ENCODE results near the gene SURF1. TPM values are rescaled to one million over a fixed set of nuclear protein-coding genes. Genes with fewer than 3 reads are reported as not detected.

The SURF1 gene
- total RNA-seq, 1 donor from 2014 or later: 33.0 TPM

DNA sequence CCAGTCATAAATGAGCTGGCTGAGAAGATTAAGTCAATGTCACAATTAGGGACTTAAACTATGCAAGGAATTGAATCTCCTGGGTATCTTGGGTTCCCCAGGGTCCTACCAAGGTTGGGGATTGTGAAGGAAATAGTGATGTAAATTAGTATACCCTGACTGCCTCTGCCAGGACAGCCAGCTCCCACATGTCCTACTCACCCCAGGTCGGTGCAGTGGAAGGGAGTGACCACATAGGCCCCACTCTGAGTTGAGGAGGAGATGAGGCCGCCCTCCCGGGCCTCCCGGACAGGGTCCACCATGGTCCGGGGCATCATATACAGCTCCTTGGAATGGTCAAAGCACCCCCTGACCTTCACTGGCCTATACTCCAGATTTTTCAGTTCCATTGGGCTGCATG, 2.7 kb downstream of the SURF1 start:
- Mint-ChIP-seq H3K4me1 (ENCODE audit: low read depth) (peaks cover 38% of the 10 kb centered on the region), H3K36me3 (ENCODE audit: low read depth) (peaks cover 60% of the 10 kb centered on the region), H3K4me3 (ENCODE audit: low read depth) (no peak overlapping the region), H3K27me3 (ENCODE audit: low read depth) (no peaks in the 10 kb centered on the region), H3K9me3 (no peaks in the 10 kb centered on the region), H3K27ac (peak overlapping the region; percentile 24)
- no peak for DNase-seq (ENCODE audit: low spot score)
- intact Hi-C loops (cut with micrococcal nuclease): no loop called here

- Mint-ChIP-seq H3K4me1 (ENCODE audit: low read depth) (peaks cover 32% of the 10 kb centered on the region), H3K27me3 (ENCODE audit: low read depth) (no peaks in the 10 kb centered on the region), H3K36me3 (ENCODE audit: low read depth) (peaks cover 60% of the 10 kb centered on the region), H3K27ac (no peak overlapping the region), H3K4me3 (ENCODE audit: low read depth) (peak overlapping the region; percentile 14), H3K9me3 (no peaks in the 10 kb centered on the region)
- DNase-seq (ENCODE audit: low spot score): no peak
- intact Hi-C loops (cut with micrococcal nuclease): no loop called here
Observed at GRCh38 chr9:133352635-133353340, 3.5 kb downstream of the SURF1 start.

- Mint-ChIP-seq H3K36me3 (ENCODE audit: low read depth) (peaks cover 58% of the 10 kb centered on the region), H3K9me3 (no peaks in the 10 kb centered on the region), H3K4me1 (ENCODE audit: low read depth) (peaks cover 26% of the 10 kb centered on the region), H3K27me3 (ENCODE audit: low read depth) (no peaks in the 10 kb centered on the region), H3K27ac (no peak overlapping the region), H3K4me3 (ENCODE audit: low read depth) (no peak overlapping the region)
- intact Hi-C loops (cut with micrococcal nuclease): no loop called here
- DNase-seq (ENCODE audit: low spot score): no peak
Observed at GRCh38 chr9:133351908-133352634, 4.2 kb downstream of the SURF1 start.

DNA sequence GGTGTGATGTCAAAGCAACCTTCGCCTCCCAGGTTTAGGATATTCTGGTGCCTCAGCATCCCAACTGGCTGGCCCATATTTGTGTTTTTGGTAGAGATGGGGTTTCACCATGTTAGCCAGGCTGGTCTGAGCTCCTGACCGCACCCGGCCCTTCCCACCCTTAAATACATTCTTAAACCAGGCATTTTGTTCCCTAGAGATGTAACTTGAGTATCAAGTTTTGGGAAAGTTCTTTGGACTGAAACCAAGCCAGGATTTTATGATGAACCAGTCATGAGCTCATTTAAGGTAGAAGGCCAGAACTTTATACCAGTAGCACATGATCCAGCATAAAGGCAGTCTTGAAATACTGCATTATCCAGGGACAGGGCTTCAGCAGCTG, 4.8 kb downstream of the SURF1 start:
- peaks cover 64% of the 10 kb centered on the region for H3K36me3 Mint-ChIP-seq (ENCODE audit: low read depth)
- H3K4me3 Mint-ChIP-seq (ENCODE audit: low read depth): peak overlapping the region; percentile 2
- intact Hi-C loops (cut with micrococcal nuclease): no loop called here

GRCh38 chr9:133349965-133350616, 6.2 kb downstream of the SURF1 start:
- H3K4me3 Mint-ChIP-seq (ENCODE audit: low read depth): peak overlapping the region; percentile 98
- intact Hi-C loops (cut with micrococcal nuclease): loop anchor here (5.0 kb wide), 1 partner anchor 67 kb away; the partner anchor contains the start of gene REXO4

More for the DNA sequence above, 4.8 kb downstream of the SURF1 start:
- H3K27me3 Mint-ChIP-seq (ENCODE audit: low read depth): no peaks in the 10 kb centered on the region
- H3K9me3 Mint-ChIP-seq: no peaks in the 10 kb centered on the region
- no peak overlapping the region for H3K27ac Mint-ChIP-seq
- H3K4me1 Mint-ChIP-seq (ENCODE audit: low read depth): peaks cover 32% of the 10 kb centered on the region
- DNase-seq (ENCODE audit: low spot score): no peak

DNA sequence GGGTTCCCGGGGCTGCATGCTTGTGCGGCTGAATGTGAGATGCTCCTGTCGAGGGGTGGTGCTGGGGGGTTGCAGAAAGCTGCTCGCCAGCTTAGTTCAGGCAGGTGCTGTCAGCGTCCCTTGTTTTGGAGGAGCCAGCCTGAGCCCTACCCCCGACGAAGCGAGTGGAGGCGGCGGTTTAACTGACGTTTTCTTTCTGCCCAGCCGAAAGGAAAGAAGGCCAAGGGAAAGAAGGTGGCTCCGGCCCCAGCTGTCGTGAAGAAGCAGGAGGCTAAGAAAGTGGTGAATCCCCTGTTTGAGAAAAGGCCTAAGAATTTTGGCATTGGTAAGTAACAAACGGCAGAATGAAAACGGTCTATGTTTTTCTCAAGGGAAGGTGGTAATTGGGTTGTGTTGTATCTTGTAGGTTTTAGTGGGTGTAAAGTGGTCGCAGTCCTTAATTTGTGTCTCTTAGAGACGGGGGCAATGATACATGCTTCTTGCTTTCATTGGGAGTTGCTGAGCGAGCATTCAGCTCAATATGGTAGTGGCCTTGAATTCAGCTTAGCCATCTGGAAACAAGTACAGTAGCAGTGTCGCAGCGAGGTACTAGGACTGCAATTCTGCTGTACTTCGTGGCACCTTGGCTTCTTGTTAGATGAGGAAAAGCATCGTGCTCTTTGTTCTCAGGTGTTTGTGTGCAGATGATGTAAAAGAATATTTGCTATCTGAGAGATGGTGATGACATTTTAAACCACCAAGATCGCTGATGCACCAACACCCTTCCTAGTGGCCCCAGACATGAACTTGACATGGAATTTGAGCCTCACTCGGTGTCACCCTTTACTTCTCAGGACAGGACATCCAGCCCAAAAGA, 7.3 kb downstream of the SURF1 start:
- intact Hi-C loops (cut with micrococcal nuclease): loop anchor here (1.0 to 5.0 kb wide), 5 partner anchors 7 to 68 kb away; partner anchors contain the start of genes REXO4, STKLD1, SURF1 and SURF2
- no peak for DNase-seq (ENCODE audit: low spot score)
- Mint-ChIP-seq H3K27ac (peak overlapping the region; percentile 96), H3K4me1 (ENCODE audit: low read depth) (peaks cover 34% of the 10 kb centered on the region), H3K27me3 (ENCODE audit: low read depth) (no peaks in the 10 kb centered on the region), H3K36me3 (ENCODE audit: low read depth) (peaks cover 82% of the 10 kb centered on the region), H3K4me3 (ENCODE audit: low read depth) (peak overlapping the region; percentile 98), H3K9me3 (no peaks in the 10 kb centered on the region)

More at GRCh38 chr9:133349965-133350616, 6.2 kb downstream of the SURF1 start:
- peaks cover 38% of the 10 kb centered on the region for H3K4me1 Mint-ChIP-seq (ENCODE audit: low read depth)
- peaks cover 74% of the 10 kb centered on the region for H3K36me3 Mint-ChIP-seq (ENCODE audit: low read depth)
- no peaks in the 10 kb centered on the region for H3K27me3 Mint-ChIP-seq (ENCODE audit: low read depth)
- no peaks in the 10 kb centered on the region for H3K9me3 Mint-ChIP-seq
- DNase-seq (ENCODE audit: low spot score): no peak
- H3K27ac Mint-ChIP-seq: peak overlapping the region; percentile 96

GRCh38 chr9:133347985-133348717, 8.1 kb downstream of the SURF1 start, which contains the start of the genes MED22 and RPL7A:
Gene MED22, minus strand, starts transcription at chr9:133348131. Its CDS starts 1,469 bp downstream, at chr9:133346662.
Gene RPL7A, plus strand, starts transcription at chr9:133348218. Its CDS starts 26 bp downstream, at chr9:133348244.
- Mint-ChIP-seq H3K4me3 (ENCODE audit: low read depth) (peak within 1 kb of the TSS; percentile 98), H3K27ac (peak within 1 kb of the TSS; percentile 96), H3K4me1 (ENCODE audit: low read depth) (peaks cover 33% of the 10 kb centered on the region), H3K27me3 (ENCODE audit: low read depth) (no peaks in the 10 kb centered on the region), H3K36me3 (ENCODE audit: low read depth) (peaks cover 83% of the 10 kb centered on the region), H3K9me3 (no peaks in the 10 kb centered on the region)
- peak; percentile 91 for DNase-seq (ENCODE audit: low spot score)
- intact Hi-C loops (cut with micrococcal nuclease): loop anchor here (1.0 to 5.0 kb wide), 5 partner anchors 8 to 69 kb away; partner anchors contain the start of genes REXO4, STKLD1, SURF1 and SURF2

DNA sequence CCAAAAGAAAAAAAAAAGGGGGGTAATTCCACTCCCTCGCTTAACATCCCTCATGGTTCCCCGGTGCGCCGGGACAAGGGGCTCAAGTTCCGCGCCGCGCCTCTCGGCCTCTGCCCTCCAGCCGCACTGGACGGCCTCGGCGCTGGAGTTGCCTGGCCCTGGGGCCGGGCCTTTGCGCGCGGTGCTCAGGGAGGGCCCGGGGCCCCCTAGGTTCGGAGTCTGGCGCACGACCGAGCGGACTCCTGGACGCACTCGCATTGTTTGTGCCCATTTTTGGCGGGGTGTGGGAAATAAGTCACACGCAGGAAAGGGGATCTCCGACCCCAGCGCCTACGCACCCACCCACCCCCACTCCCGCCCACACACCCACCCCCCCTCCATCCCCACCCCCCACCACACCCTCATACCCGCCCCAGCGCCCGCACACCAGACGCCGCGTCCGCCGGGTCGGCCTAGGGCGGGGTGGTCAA, 8.7 kb downstream of the SURF1 start:
- Mint-ChIP-seq H3K27ac (peak overlapping the region; percentile 96), H3K4me1 (ENCODE audit: low read depth) (peaks cover 30% of the 10 kb centered on the region), H3K9me3 (no peaks in the 10 kb centered on the region), H3K36me3 (ENCODE audit: low read depth) (peaks cover 79% of the 10 kb centered on the region), H3K27me3 (ENCODE audit: low read depth) (no peaks in the 10 kb centered on the region), H3K4me3 (ENCODE audit: low read depth) (peak overlapping the region; percentile 98)
- DNase-seq (ENCODE audit: low spot score): peak; percentile 43
- intact Hi-C loops (cut with micrococcal nuclease): loop anchor here (5.0 kb wide), 1 partner anchor 70 kb away; the partner anchor contains the start of gene REXO4

DNA sequence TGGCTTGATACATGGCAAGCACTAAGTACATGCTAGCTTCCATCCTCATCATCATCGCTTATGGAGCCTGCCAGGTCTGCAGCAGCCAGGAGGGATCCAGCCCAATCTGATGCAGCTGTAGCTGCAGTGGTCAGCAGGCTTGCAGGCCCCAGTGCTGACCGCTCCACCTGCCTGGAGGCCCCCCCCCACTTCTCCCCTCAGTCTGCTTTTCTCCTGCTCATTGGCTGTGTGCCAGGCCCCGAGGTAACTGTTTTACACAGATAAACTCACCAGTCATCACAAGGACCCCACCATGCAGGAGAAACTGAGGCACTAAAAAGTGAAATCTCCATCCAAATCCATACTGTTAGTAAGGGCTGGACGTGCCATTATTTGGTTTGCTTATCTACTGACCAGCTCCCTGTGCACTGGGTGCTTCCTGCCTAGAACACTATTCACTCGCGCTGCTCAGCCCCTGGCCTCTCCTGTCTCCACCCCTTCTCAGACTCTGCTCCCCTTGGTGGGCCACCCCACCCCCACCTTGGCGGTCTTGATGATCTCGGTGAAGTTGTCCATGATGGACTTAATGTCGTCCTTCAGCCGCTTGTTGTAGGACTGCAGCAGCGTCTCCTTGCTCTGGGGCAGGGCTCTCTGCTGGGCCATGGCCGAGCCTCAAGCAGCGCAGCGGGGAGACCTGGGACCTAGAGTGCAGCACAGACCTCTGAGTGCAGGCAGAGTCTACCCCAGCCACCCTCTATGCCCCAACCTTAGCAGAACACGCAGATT, 10.1 kb downstream of the SURF1 start:
- DNase-seq (ENCODE audit: low spot score): no peak
- intact Hi-C loops (cut with micrococcal nuclease): loop anchor here (5.0 kb wide), 1 partner anchor 71 kb away; the partner anchor contains the start of gene REXO4
- no peaks in the 10 kb centered on the region for H3K27me3 Mint-ChIP-seq (ENCODE audit: low read depth)
- H3K4me1 Mint-ChIP-seq (ENCODE audit: low read depth): peaks cover 28% of the 10 kb centered on the region
- H3K4me3 Mint-ChIP-seq (ENCODE audit: low read depth): peak overlapping the region; percentile 97
- no peaks in the 10 kb centered on the region for H3K9me3 Mint-ChIP-seq
- peak overlapping the region; percentile 87 for H3K27ac Mint-ChIP-seq
- peaks cover 77% of the 10 kb centered on the region for H3K36me3 Mint-ChIP-seq (ENCODE audit: low read depth)

GRCh38 chr9:133345596-133345995, 10.7 kb downstream of the SURF1 start:
- intact Hi-C loops (cut with micrococcal nuclease): loop anchor here (5.0 kb wide), 1 partner anchor 72 kb away; the partner anchor contains the start of gene REXO4
- H3K36me3 Mint-ChIP-seq (ENCODE audit: low read depth): peaks cover 77% of the 10 kb centered on the region

More at GRCh38 chr9:133345596-133345995, 10.7 kb downstream of the SURF1 start:
- H3K4me3 Mint-ChIP-seq (ENCODE audit: low read depth): peak overlapping the region; percentile 39
- no peak overlapping the region for H3K27ac Mint-ChIP-seq
- peaks cover 30% of the 10 kb centered on the region for H3K4me1 Mint-ChIP-seq (ENCODE audit: low read depth)
- H3K27me3 Mint-ChIP-seq (ENCODE audit: low read depth): no peaks in the 10 kb centered on the region
- no peaks in the 10 kb centered on the region for H3K9me3 Mint-ChIP-seq
- DNase-seq (ENCODE audit: low spot score): no peak
